T-cell (primary cell): ENCODE results near the gene COPS7A. TPM values are rescaled to one million over a fixed set of nuclear protein-coding genes. Genes with fewer than 3 reads are reported as not detected.

Experiments
- ATAC-seq, 4 experiments: fragments of 200-7000 bp in 3 of 4; fragments of 150-1000 bp in 1 of 4; cut with Tn5 transposase; replicated peaks in 1 of 4; 1 replicate in 3 of 4; 2 replicates in 1 of 4; pipeline ENCODE4 v1.10.0; 2021; ENCODE audit warnings: moderate library complexity in 3 of 4, mild to moderate bottlenecking in 2 of 4, moderate number of reproducible peaks in 1 of 4
- CTCF ChIA-PET, 2 donors: fragments of 300-600 bp; sonication (Branson Sonifier 250); formaldehyde crosslinking; loops; one replicate each; lab custom pipeline; 2022; ENCODE audit warnings: antibody characterized with exemption in 2 of 2; lab: Charles Lee
- POLR2A ChIA-PET, 2 donors: fragments of 300-600 bp; sonication (Branson Sonifier 250); formaldehyde crosslinking; loops; one replicate each; lab custom pipeline; 2022; ENCODE audit warnings: antibody characterized with exemption in 2 of 2; lab: Charles Lee
- DNase-seq, 35 experiments: peaks; one replicate each; pipeline versions ENCODE4 v3.0.0 to v3.0.0-alpha.2; 2013 to 2023
- H3K27ac ChIP-seq: one replicate; pipeline ENCODE4 v1.5.1; 2013; ENCODE audit warnings: low read length
- H3K27me3 ChIP-seq, 2 experiments: replicated peaks in 1 of 2; 1 replicate in 1 of 2; 2 replicates in 1 of 2; pipeline versions ENCODE4 v1.6.1 to v1.7.0; 2013; ENCODE audit warnings: low read length in 1 of 2, mixed read lengths in 1 of 2; ENCODE audit not compliant: control insufficient read depth in 2 of 2, insufficient read depth in 2 of 2; ENCODE audit errors: extremely low read depth in 1 of 2
- H3K36me3 ChIP-seq, 2 donors: 1 replicate in 1 of 2; 2 replicates in 1 of 2; pipeline versions ENCODE4 v1.6.1 to v1.7.0; 2013; ENCODE audit warnings: low read length in 1 of 2; ENCODE audit not compliant: control insufficient read depth in 2 of 2, insufficient read depth in 1 of 2; ENCODE audit errors: extremely low read depth in 1 of 2
- H3K4me1 ChIP-seq, 2 experiments: 1 replicate in 1 of 2; 2 replicates in 1 of 2; pipeline versions ENCODE4 v1.6.1 to v1.7.0; 2013; ENCODE audit warnings: low read length in 2 of 2, mixed read lengths in 1 of 2; ENCODE audit not compliant: insufficient read depth in 2 of 2, control insufficient read depth in 1 of 2; ENCODE audit errors: extremely low read depth in 1 of 2
- H3K4me3 ChIP-seq, 2 donors: 1 replicate in 1 of 2; 2 replicates in 1 of 2; pipeline versions ENCODE4 v1.5.1 to v1.7.0; 2013; ENCODE audit warnings: mild to moderate bottlenecking in 2 of 2, low read length in 1 of 2, moderate library complexity in 1 of 2; ENCODE audit not compliant: control insufficient read depth in 1 of 2; ENCODE audit errors: extremely low read depth in 1 of 2
- H3K9me3 ChIP-seq: 2 replicates; pipeline ENCODE4 v1.7.0; 2013
- H3K27ac Mint-ChIP-seq, 2 donors: one replicate each; pipeline ENCODE4 v1.8.0; 2020 to 2021; ENCODE audit warnings: mild to moderate bottlenecking in 2 of 2, mixed read lengths in 2 of 2
- H3K27me3 Mint-ChIP-seq, 2 donors: one replicate each; pipeline ENCODE4 v1.8.0; 2021 to 2022; ENCODE audit warnings: mixed read lengths in 2 of 2
- H3K36me3 Mint-ChIP-seq: one replicate; pipeline ENCODE4 v1.8.0; 2021; ENCODE audit warnings: mixed read lengths
- H3K4me1 Mint-ChIP-seq, 3 donors: one replicate each; pipeline ENCODE4 v1.8.0; 2020 to 2022; ENCODE audit warnings: mixed read lengths in 3 of 3, mild to moderate bottlenecking in 1 of 3
- H3K4me3 Mint-ChIP-seq, 3 donors: one replicate each; pipeline ENCODE4 v1.8.0; 2020 to 2022; ENCODE audit warnings: mild to moderate bottlenecking in 3 of 3, mixed read lengths in 3 of 3, moderate library complexity in 3 of 3
- H3K9me3 Mint-ChIP-seq, 3 donors: one replicate each; pipeline ENCODE4 v1.8.0; 2020 to 2022; ENCODE audit warnings: mixed read lengths in 3 of 3
- WGBS: methylation state at CpG from one replicate; pipeline ENCODE4 v1.1.5; 2013; ENCODE audit warnings: missing lambda C conversion rate; ENCODE audit not compliant: insufficient coverage; 5-methylcytosine and 5-hydroxymethylcytosine counted together
- total RNA-seq, 35 experiments: library from RNA in 6 of 35; stranded (reverse) in 6 of 35; fragments of 120-200 nt in 1 of 35; gene quantifications; one replicate each; pipeline versions ENCODE4 v1.2.1 to v1.2.4 and lab custom pipeline; 2013 to 2026

Gene COPS7A
- total RNA-seq, 5 donors from 2014 or later (not counting 1 experiment from before 2014, with no cell fraction given) = 18.5 to 33.1 (median 31.8) TPM

- Histone ChIP-seq H3K27ac (peak within 1 kb of the TSS; percentile 95), H3K27me3 (peaks cover 0 to 2% of the 10 kb centered on the region in 2 experiments), H3K36me3 (peaks cover 0 to 8% of the 10 kb centered on the region in 2 donors), H3K4me1 (peaks cover 15 to 33% of the 10 kb centered on the region in 2 experiments), H3K4me3 (peak within 1 kb of the TSS; percentile 75 to 84), H3K9me3 (no peaks in the 10 kb centered on the region)
- H3K4me1 Mint-ChIP-seq = peaks cover 52 to 65% (median 63%) of the 10 kb centered on the region in 3 donors
- peak within 1 kb of the TSS; percentile 89 to 92 (median 91) for H3K4me3 Mint-ChIP-seq
- under 1% methylated on average over 33 of the region's 72 CpGs for WGBS
- ChIA-PET POLR2A (interaction anchor here (0.6 to 2.0 kb wide), 27 partner anchors 9 to 250 kb away, joined by 3 to 12 read pairs (median 5); partner anchors contain the start of genes CD4 (in 1 of the 2), COPS7A (in 1 of the 2), LAG3 (in 1 of the 2) and LPAR5 (in 1 of the 2)), CTCF (interaction anchor here (0.6 to 1.8 kb wide), 25 partner anchors 10 to 1244 kb away, joined by 3 to 30 read pairs (median 4); partner anchors contain the start of genes COPS7A (in 2 of the 2), C12orf57 (in 1 of the 2), CDCA3 (in 1 of the 2) and MLF2 (in 1 of the 2))
- no peaks in the 10 kb centered on the region for H3K9me3 Mint-ChIP-seq
- ATAC-seq = peak; percentile 81 to 84 (median 82)
- H3K27me3 Mint-ChIP-seq = no peaks in the 10 kb centered on the region
- H3K36me3 Mint-ChIP-seq = peaks cover 7% of the 10 kb centered on the region
- peak; percentile 84 to 98 (median 95) for DNase-seq
- H3K27ac Mint-ChIP-seq = peak within 1 kb of the TSS; percentile 93 to 97
Observed at GRCh38 chr12:6688999-6689882, 34.6 kb upstream of the COPS7A start, which contains the start of gene ZNF384. TSS of gene ZNF384 (minus strand) at chr12:6689375. CDS start at chr12:6679520, 9,855 bp downstream.

- no peaks in the 10 kb centered on the region for H3K9me3 ChIP-seq
- WGBS = 88% methylated on average over 2 of the region's 4 CpGs
- Mint-ChIP-seq H3K4me1 (peaks cover 34 to 47% (median 41%) of the 10 kb centered on the region in 3 donors), H3K36me3 (peaks cover 7% of the 10 kb centered on the region), H3K27ac (no peak overlapping the region), H3K4me3 (peak overlapping the region in 1 of 3 donors; percentile 21), H3K9me3 (no peaks in the 10 kb centered on the region), H3K27me3 (no peaks in the 10 kb centered on the region)
- no peak overlapping the region for H3K27ac ChIP-seq
- DNase-seq = no peak
- CTCF ChIA-PET = interaction anchor here in 1 of 2 donors (0.6 kb wide), 1 partner anchor 122 kb away, joined by 3 read pairs; no protein-coding TSS in a partner anchor
- H3K36me3 ChIP-seq = peaks cover 0 to 4% of the 10 kb centered on the region in 2 donors
- POLR2A ChIA-PET = interaction anchor here (0.7 kb wide), 2 partner anchors 18 to 32 kb away, joined by 3 to 6 read pairs; no protein-coding TSS in a partner anchor
- H3K4me3 ChIP-seq = no peak overlapping the region
- peaks cover 15 to 26% of the 10 kb centered on the region in 2 experiments for H3K4me1 ChIP-seq
- no peak for ATAC-seq
- H3K27me3 ChIP-seq = peaks cover 0 to 8% of the 10 kb centered on the region in 2 experiments
Observed at GRCh38 chr12:6691473-6691872, 32.4 kb upstream of the COPS7A start.

GRCh38 chr12:6692888-6693287 is 31.0 kb upstream of the COPS7A start:
- H3K27me3 ChIP-seq = peaks cover 0 to 16% of the 10 kb centered on the region in 2 experiments
- POLR2A ChIA-PET = interaction anchor here in 1 of 2 donors (0.6 kb wide), 1 partner anchor 99 kb away, joined by 7 read pairs; no protein-coding TSS in a partner anchor
- Mint-ChIP-seq H3K36me3 (peaks cover 4% of the 10 kb centered on the region), H3K4me3 (no peak overlapping the region), H3K27ac (no peak overlapping the region), H3K9me3 (no peaks in the 10 kb centered on the region), H3K4me1 (peaks cover 21 to 42% (median 27%) of the 10 kb centered on the region in 3 donors), H3K27me3 (no peaks in the 10 kb centered on the region)
- no peak for DNase-seq
- CTCF ChIA-PET = interaction anchor here in 1 of 2 donors (0.6 kb wide), 2 partner anchors 33 to 88 kb away, joined by 3 to 5 read pairs; no protein-coding TSS in a partner anchor
- H3K4me1 ChIP-seq = peaks cover 12 to 18% of the 10 kb centered on the region in 2 experiments
- H3K9me3 ChIP-seq = no peaks in the 10 kb centered on the region
- no CpG with 5 or more reads among the region's 2 CpGs for WGBS
- H3K27ac ChIP-seq = no peak overlapping the region
- no peak for ATAC-seq
- H3K4me3 ChIP-seq = no peak overlapping the region
- no peaks in the 10 kb centered on the region for H3K36me3 ChIP-seq

GRCh38 chr12:6693832-6694355 is 30.0 kb upstream of the COPS7A start:
- 100% methylated on average over 3 of the region's 4 CpGs for WGBS
- CTCF ChIA-PET = interaction anchor here in 1 of 2 donors (0.6 kb wide), 1 partner anchor 8 kb away, joined by 3 read pairs; no protein-coding TSS in a partner anchor
- Mint-ChIP-seq H3K36me3 (peaks cover 4% of the 10 kb centered on the region), H3K4me1 (peaks cover 18 to 42% (median 18%) of the 10 kb centered on the region in 3 donors), H3K27ac (no peak overlapping the region), H3K4me3 (no peak overlapping the region), H3K9me3 (no peaks in the 10 kb centered on the region), H3K27me3 (peaks cover 0 to 5% of the 10 kb centered on the region in 2 donors)
- Histone ChIP-seq H3K36me3 (no peaks in the 10 kb centered on the region), H3K4me3 (no peak overlapping the region), H3K27ac (no peak overlapping the region), H3K4me1 (peaks cover 4 to 14% of the 10 kb centered on the region in 2 experiments), H3K9me3 (no peaks in the 10 kb centered on the region), H3K27me3 (peaks cover 2 to 24% of the 10 kb centered on the region in 2 experiments)
- ATAC-seq (no peak), DNase-seq (no peak)
- POLR2A ChIA-PET = interaction anchor here in 1 of 2 donors (0.6 kb wide), 1 partner anchor 34 kb away, joined by 3 read pairs; no protein-coding TSS in a partner anchor

GRCh38 chr12:6694701-6695100 is 29.1 kb upstream of the COPS7A start:
- WGBS = 90% methylated on average over 7 of the region's 9 CpGs
- H3K4me3 ChIP-seq = no peak overlapping the region
- ChIA-PET POLR2A (no interaction called here), CTCF (interaction anchor here in 1 of 2 donors (0.6 kb wide), 1 partner anchor 124 kb away, joined by 6 read pairs; no protein-coding TSS in a partner anchor)
- H3K27me3 ChIP-seq = peaks cover 4 to 32% of the 10 kb centered on the region in 2 experiments
- H3K4me1 ChIP-seq = peaks cover 4 to 17% of the 10 kb centered on the region in 2 experiments
- Mint-ChIP-seq H3K9me3 (no peaks in the 10 kb centered on the region), H3K4me3 (no peak overlapping the region), H3K27ac (no peak overlapping the region), H3K4me1 (peaks cover 18 to 45% (median 24%) of the 10 kb centered on the region in 3 donors), H3K36me3 (peaks cover 4% of the 10 kb centered on the region), H3K27me3 (peaks cover 7 to 13% of the 10 kb centered on the region in 2 donors)
- no peaks in the 10 kb centered on the region for H3K9me3 ChIP-seq
- no peak overlapping the region for H3K27ac ChIP-seq
- DNase-seq (no peak), ATAC-seq (no peak)
- H3K36me3 ChIP-seq = no peaks in the 10 kb centered on the region
